Nucleus accumbens (tissue), 56 donors: Measurements from ENCODE around the gene HNRNPA2B1.
"Not testable (repeated sequence)": the region's sequence is repeated elsewhere in the genome, so short reads cannot be mapped to it uniquely, and the experiment has no call there.

Experiments used
- DNase-seq, 56 donors: peaks; one replicate each; lab custom pipeline; 2025; lab: John Stamatoyannopoulos, UW

Gene HNRNPA2B1

GRCh38 chr7:26198781-26199169, 1.8 kb downstream of the HNRNPA2B1 start:
- no peak for DNase-seq

- DNase-seq: no peak
Measured at GRCh38 chr7:26198133-26198780, 2.3 kb downstream of the HNRNPA2B1 start.

DNA sequence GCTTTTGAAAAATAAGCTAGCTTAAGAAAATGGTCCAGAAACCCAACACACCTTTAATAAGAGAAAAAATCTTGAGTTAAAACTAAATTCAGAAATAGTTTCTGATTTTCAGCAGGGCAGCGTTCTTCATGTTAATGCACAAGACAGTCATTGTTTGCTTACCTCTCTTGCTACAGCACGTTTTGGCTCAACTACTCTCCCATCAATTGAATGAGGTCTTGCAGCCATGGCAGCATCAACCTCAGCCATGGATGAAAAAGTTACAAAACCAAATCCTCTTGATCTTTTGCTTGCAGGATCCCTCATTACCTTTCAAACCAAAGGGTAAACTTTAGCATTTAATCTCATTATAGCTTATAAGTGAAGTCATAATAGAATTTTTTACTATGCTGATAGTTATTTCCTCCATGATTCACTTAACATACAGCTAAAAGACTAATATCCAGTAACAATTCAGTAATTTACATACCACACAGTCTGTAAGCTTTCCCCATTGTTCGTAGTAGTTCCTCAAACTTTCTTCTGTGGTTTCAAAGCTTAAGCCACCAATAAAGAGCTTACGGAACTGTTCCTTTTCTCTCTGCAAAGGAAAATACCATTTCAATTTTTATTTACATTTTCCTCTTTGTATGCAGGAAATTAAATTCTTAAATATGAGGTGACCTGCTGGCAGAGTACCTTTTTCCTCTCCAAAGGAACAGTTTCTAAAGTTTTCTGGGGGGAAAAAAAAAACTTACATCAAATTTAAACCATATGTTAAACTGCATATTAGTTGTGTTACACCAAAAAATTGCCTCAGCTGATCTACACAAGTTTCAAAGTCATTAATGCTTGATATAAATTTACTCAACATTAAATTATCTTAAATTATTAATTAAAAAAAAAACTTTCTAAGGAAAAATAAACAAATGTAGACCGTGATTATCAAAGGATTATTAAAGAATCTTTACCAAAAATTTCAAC, 3.1 kb downstream of the HNRNPA2B1 start:
- DNase-seq: no peak

- DNase-seq: no peak
Measured at GRCh38 chr7:26195867-26196657, 4.5 kb downstream of the HNRNPA2B1 start.

DNA sequence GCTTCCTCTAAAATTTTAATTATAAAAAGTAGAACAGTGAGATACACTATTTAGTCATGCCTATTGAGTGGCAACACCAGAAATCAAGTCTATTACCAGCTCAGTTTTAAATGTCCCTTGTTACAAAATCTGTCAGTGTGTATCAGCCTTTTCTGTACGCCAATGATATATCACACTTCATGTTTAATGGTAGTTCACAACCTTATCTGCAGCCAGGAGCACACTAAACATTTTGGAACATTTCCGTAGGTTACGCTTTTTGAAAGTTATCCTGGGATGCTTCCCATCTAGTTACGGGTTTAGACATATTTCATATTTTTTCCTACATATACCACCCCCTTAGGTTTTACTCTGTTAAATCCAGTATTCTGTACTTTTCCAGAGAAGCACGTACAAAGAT, 5.4 kb downstream of the HNRNPA2B1 start:
- DNase-seq: no peak

- DNase-seq: not testable (repeated sequence)
Measured at GRCh38 chr7:26194764-26195163, 5.8 kb downstream of the HNRNPA2B1 start.

DNA sequence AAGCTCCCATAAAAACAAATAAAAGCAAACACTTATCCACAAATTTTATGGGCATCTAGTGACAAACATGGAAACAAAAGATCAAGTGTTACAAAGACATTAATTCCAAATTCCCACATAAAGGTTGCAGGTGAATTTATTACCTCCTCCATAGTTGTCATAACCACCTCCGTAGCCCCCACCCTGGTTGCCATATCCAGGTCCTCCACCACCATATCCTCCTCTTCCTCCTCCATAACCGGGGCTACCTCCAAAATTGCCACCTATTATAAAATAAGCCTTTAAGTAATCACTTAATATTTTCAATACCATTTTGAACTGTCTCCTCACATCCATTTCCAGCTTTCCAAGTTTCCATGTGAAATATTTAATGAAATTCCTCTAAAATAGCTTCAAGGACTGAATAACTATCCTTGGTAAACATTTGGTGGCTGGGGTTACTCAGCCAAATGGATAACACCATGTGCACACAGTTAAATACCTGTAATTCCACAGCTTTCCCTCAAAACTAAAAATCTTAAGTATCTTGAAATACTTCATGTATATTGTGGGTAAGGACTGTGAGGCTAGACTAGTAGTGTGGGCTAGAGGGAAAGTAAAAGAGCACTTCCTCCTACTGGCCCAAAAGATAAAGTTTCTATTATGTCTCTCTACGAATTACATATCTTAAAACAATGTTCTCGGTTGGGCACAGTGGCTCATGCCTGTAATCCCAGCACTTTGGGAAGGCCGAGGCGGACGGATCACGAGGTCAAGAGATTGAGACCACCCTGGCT, 6.9 kb downstream of the HNRNPA2B1 start:
- DNase-seq: no peak

GRCh38 chr7:26192485-26193087, 8.0 kb downstream of the HNRNPA2B1 start:
- no peak for DNase-seq

- DNase-seq: no peak
Measured at GRCh38 chr7:26191974-26192479, 8.5 kb downstream of the HNRNPA2B1 start.

GRCh38 chr7:26191233-26191973, 9.1 kb downstream of the HNRNPA2B1 start:
- no peak for DNase-seq

DNA sequence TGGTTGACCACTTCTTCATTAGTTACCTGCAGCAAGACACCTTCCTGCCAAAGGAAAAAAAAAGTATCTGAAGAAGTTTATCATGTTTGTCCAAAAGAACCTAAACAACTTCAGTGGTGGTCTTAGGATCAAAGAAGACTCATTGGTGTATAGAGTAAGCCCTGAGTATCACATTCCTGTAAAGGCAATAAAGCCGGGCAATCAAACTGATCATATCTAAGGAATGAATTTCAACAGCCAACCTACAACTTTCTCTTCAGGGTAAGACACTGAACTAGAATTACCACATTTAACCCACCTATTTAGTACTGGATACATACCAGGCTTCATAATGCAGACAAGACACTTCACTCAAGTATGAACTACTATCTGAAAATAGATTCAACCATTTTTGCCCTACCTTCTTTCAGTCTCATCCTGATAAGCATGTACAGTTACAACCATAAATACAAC, 10.1 kb downstream of the HNRNPA2B1 start:
- no peak for DNase-seq

- no peak for DNase-seq
Measured at GRCh38 chr7:26189697-26190096, 10.8 kb downstream of the HNRNPA2B1 start.

DNA sequence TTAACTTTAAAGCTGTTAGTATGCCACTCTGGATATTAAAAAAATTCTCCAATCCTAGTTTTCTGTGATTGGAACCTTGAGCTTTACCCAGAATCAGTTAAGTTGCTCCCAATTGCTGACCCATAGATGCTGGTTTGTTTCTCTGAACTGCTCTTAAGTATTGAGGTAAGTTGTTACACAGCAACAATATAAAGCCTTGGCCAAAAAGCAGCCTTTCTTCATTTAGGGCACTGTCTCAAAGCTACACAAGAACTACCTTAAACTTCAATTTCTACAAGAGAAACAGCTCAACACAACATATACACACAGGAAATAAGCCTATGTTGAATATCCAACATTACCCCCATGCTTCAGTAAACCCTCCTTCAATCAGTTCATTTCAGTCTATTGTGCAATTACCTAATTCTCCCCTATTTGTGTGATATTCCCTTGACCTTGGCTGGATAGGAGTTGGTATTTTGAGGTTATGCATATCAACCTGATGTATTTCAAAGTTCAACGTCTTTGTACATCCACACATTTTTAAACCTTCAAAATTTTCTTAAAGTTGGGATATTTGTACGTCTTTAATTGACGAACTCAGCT, 11.5 kb downstream of the HNRNPA2B1 start:
- no peak for DNase-seq

- DNase-seq: no peak
Measured at GRCh38 chr7:26188206-26188956, 12.2 kb downstream of the HNRNPA2B1 start.

GRCh38 chr7:26187380-26188205, 13.0 kb downstream of the HNRNPA2B1 start:
- no peak for DNase-seq
